ENCODE measurements around the gene MMP25.
A peak's percentile ranks its signal among the peaks of the same experiment; 100 is the strongest.

Gene MMP25

DNA sequence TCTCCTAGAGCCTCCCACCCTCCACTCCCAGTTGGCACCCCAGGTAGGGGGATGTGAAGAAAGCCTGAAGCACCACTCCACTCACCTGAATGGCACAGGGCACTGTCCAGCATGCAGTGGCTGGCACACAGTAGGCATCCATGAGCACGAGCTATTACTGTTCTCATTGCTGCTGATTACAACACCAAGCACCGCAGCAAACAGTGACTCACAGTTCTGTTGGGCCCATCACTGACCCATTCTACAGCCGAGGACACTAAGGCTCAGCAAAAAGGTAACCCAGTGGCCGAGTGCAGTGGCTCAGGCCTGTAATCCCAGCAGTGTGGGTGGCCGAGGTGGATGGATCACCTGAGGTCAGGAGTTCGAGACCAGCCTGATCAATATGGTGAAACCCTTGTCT, 50.0 kb downstream of the MMP25 start:
- no peak for DNase-seq

DNA sequence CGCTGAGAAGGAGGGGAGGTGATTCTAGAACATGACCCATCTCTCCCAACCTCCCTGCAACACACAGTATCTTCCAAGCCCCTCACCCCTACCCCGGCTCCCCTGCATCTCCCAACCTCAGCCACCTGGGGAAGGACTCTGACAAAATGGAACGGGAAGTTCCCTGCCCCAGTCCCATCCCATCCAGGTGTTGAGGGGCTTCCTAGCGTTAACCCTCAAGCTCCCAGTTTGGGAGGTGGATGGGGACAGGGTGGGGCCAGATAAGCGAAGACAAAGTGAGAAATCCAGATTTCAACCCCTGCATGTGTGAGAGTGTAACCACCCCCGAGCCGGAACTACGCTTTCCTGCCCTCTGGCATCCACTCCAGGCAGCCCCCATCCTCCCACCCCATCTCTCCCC, 50.9 kb downstream of the MMP25 start:
- no peak for DNase-seq

DNA sequence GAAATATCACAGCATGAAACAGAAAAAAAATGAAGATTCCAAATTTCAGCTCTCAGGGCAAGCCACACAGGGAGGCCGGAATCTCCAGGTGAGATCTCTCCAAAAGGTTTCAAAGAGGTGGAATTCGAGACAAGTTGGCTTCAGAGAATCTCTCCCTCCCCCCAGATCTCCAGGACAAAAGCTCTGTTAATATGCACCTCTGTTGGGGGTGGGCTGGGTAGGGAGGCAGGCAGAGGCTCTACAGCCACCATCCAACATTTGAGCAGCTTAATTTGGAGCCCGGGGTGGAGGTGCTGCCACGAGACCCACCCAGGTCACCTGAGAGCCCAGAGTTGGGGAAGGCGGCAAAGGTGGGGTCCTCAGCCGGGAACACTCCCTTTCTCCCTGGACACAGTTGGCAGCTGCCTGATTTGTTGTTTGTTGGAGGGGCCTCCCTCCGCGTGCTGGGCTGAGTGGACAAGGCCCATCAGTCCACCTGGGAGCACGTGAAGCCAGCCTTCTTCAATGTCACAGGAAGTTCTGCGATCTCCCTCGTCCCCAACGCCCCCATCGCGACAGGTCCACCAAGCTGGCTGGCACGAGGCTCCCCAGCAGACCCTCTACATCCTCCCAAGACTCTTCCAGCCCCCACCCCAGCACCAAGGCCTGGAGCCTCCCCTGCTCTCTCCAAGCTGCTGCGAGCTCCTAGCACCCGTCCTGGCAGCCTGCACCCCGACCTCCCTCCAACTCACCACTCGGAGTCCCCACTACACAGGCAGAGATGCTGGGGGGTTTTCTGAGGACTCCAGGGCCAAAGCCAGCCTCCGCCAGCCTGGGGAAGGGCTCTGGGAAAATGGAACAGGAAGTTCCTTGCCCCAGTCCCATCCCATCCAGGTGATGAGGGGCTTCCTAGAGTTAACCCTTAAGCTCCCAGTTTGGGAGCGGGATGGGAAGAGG, 52.4 kb downstream of the MMP25 start, which contains the start of gene ZSCAN10:
Gene ZSCAN10 (minus strand): TSS at position 836 of the 936 bp plus-strand sequence. CDS start 6,357 bp downstream, outside the sequence.
- no peak for DNase-seq

DNA sequence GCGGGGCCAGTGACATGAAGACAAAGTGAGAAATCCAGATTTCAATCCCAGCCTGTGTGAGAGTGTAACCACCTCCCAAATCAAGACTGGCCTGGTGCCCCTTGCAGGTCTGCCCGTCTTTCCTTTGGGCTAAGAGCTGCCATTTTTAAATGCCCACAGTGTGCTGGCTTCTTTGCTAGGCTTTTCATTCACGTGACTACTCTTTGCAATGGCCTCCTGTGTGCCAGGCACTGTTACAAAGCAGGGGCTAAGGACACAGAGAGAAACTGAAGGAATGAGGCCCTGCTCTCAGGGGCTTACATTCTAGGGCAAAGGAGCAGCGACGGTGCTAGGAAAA, 53.0 kb downstream of the MMP25 start:
- DNase-seq: no peak

DNA sequence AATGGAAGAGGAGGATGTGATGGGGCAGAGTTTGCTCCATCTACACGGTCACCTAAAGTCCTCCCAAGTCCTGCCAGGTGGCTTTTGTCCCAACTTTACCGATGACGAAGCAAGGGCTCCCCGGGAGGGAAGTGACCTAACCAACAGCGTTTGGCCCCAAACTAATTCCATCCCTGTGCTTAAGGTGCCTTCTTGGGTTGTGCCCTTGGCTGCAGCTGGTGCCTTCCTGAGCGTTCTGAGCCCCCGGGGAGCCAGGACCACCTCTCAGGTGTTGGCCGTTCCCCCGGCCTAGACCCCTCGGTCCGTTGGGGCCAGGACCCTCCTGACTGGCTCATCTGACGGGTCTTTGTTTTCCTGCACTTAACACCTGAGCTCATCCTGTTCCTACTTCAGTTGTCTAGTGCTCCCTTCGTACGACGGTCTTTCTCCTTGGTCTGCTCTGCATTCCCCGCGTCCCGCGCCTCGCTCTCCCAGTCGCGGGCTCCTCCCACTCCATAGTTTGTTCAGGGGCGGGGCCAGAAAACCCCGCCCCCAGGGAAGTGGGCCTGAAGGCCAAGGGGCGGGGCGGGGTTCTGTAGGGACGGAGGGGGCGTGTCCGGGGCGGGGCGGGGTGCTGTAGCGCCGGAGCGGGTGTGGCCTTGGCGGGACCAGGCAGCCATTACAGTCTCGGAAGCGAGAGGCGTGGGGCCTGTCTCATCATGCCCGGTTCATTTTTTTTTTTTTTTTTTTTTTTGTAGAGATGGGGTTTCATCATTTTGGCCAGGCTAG, 53.6 kb downstream of the MMP25 start:
- DNase-seq: peak; percentile 78

DNA sequence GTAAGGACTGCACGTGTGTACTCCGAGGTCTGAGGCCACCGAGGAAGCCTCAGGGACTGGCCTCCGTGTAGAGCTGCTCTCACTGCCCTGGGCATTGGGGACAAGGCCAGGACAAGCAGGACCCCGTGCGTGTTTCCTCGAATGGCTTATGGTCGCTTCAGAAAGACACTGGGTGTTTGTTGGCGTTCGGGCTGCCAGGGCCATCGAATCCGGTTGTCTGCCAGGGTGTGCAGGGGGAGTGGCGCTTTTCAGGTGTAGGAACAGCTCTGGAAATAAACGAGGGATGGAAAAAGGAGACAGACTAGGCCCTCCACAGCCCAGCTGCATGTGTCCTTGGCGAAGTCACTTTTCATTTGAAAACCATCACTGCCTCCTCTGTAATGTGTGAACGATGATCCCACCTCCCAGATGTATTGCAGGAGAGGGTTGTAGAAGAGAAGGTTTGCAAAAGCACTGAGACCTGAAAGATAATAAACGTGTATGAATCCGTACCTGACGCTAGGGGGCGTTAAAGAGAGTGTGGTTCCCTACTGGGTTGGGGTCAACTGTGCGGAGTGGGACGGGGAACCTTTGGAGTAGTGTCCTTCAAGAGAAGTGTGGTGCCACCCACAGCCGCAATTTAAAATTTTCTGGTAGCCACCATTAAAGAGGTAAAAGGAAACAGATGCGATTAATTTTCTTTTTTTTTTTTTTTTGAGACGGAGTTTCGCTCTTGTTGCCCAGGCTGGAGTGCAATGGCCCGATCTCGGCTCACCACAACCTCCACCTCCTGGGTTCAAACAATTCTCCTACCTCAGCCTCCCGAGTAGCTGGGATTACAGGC, 54.9 kb downstream of the MMP25 start:
- DNase-seq: no peak

DNA sequence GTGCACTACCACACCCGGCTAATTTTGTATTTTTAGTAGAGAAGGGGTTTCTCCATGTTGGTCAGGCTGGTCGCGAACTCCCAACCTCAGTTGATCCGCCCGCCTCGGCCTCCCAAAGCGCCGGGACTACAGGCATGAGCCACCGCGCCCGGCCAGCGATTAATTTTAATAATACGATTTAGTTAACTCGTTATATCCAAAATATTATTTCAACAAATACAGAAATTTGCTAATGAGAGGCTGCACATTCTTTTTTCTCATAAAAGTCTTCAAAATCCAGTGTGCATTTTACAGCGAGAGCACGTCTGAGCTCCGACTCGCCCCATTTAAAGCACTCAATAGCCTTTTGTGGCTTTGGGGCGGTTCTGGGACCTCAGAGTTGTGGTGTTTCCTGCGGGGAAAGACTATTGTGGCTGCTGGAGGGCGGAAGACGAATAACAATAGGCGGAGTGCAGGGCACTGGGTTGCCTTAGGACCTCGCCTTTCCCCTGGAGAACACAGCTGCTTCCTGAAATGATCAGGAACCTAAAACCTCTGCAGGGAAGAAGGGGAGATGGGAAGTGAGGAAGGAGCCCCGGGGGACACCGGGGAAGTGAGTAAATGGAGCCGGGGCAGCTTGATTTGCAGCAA, 55.6 kb downstream of the MMP25 start:
- DNase-seq: no peak

DNA sequence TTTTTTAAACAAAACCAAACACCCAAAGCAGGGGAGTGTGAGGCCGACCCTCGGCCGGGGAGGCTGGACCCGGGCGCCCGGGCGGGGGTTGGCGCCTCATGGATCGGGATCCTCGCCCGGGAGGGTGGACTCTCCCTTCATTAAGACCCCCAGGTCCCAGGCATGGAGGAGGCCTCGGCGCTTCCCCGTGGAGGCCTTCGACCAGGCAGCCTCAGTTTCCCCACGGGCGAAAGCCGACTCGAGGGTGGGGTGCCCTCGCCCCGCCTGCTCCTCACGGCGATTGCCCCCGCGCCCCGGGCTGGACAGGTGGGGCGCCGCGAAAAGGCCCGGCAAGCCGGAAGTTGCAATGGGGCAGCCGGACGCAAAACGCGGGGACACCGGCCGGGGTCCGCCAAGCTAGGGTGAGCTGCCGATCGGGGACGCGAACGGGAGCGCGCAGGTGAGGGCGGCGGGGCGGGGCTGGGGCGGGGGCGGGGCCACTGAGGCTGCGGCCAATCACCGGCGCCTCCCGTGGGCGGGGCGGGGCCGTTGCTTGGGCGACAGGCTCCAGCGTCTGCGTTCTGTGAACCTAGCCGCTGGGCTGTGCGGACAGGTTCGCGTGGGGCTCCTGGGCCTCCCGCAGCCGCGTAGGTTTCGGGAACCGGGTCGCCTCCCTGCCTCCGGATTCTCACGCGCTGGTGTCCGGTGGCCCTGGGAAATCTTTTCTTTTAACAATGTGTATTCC, 60.0 kb downstream of the MMP25 start:
- DNase-seq: peak; percentile 94

Measured in retina (tissue), 1 donor.